ENCODE measurements around the gene CD9.

- TF ChIP-seq POLR2A (IDR thresholded peaks at IDR 0.05; ENCODE audit: low read length): no peak
- TF ChIP-seq GATA1 (IDR thresholded peaks at IDR 0.05; ENCODE audit: low read depth, low read length): no peak
Observed at GRCh38 chr12:6202846-6203245, 2.6 kb downstream of the CD9 start.

Measured in erythroblast (primary cell).